GM12892 (cell line): Measurements from ENCODE around the gene PLPP2.

Experiments
- POLR2A ChIP-seq: IDR thresholded peaks from 2 replicates; pipeline ENCODE4 v1.6.1; 2011; ENCODE audit warnings: low read depth, low read length, control low read depth
- POLR2AphosphoS5 ChIP-seq: IDR thresholded peaks from 2 replicates; pipeline ENCODE4 v1.6.1; 2011; ENCODE audit warnings: low read depth, low read length, control low read depth
- TAF1 ChIP-seq: IDR thresholded peaks from 2 replicates; pipeline ENCODE4 v1.6.1; 2011; ENCODE audit warnings: low read depth, mild to moderate bottlenecking, control low read depth, low read length, borderline replicate concordance

DNA sequence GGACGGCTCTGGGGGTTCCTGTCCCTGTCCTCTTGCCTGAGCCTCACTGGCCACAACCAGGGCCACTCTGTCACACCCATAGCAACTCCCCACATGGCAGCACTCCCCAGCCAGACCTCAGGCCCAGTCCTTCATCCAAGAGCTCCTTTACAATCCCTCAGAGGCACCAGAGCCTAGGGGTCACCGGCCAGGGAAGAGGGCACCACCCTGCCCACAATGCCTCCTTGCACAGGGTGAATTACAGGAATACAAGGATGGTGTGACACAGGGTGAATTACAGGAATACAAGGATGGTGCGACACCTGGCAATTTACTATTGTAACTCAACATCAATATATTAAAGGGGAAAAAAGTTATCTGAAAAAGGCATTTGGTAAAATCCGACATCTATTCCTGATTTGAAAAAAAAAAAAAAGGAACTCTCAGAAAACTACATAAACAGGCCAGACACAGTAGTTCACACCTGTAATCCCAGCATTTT, 36.9 kb upstream of the PLPP2 start:
- TF ChIP-seq TAF1 (no peak), POLR2A (no peak), POLR2AphosphoS5 (no peak)
